ENCODE measurements around the gene SELENOF. TPM values are rescaled to one million over a fixed set of nuclear protein-coding genes. Genes with fewer than 3 reads are reported as not detected.

SELENOF gene
- total RNA-seq, 1 donor = 275 TPM

DNA sequence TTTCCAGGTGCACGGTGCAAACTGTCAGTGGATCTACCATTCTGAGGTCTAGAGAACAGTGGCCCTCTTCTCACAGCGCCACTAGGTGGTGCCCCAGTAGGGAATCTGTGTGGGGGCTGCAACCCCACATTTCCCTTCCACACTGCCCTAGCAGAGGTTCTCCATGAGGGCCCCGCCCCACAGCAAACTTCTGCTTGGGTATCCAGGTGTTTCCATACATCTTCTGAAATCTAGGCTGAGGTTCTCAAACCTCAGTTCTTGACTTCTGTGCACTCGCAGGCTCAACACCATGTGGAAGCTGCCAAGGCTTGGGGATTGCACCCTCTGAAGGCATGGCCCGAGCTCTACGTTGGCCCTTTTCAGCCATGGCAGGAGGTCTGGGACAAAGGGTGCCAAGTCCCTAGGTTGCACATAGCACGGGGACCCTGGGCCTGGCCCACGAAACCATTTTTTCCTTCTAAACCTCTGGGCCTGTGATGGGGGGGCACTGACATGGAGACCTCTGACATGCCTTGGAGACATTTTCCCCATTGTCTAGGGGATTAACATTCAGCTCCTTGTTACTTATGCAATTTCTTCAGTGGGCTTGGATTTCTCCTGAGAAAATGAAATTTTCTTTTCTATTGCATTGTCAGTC lies 10.5 kb upstream of the SELENOF start:
- H3K4me3 ChIP-seq (ENCODE audit: low read depth, low read length) = no peak overlapping the region
- no peak for TF ChIP-seq CTCF (IDR thresholded peaks at IDR 0.05; ENCODE audit: insufficient read depth, low read depth, low read length)
- no peak for DNase-seq (ENCODE audit: low read depth)

GRCh38 chr1:86922445-86922844 lies 8.5 kb upstream of the SELENOF start:
- no peak overlapping the region for H3K4me3 ChIP-seq (ENCODE audit: low read depth, low read length)
- DNase-seq (ENCODE audit: low read depth) = no peak
- no peak for TF ChIP-seq CTCF (IDR thresholded peaks at IDR 0.05; ENCODE audit: insufficient read depth, low read depth, low read length)

DNA sequence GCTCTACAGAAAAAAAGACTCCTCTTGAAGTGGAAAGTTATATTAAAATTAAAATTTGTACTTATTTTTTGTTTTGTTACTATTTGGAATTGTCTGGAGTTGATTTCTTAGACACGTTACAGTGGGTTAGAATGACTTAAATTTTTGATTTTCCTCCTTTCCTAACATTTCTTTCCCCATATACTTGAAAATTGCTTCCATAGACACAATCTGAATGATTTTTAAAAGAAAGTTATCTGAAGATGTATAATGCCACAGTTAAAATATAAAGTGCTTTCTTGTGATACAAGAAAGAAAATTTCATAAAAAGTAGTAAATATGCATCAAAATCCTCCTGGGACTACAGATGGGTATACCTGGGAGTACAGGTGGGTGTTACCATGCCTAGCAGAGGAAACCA lies 2.8 kb upstream of the SELENOF start:
- no peak for TF ChIP-seq CTCF (IDR thresholded peaks at IDR 0.05; ENCODE audit: insufficient read depth, low read depth, low read length)
- DNase-seq (ENCODE audit: low read depth) = no peak
- H3K4me3 ChIP-seq (ENCODE audit: low read depth, low read length) = no peak overlapping the region

DNA sequence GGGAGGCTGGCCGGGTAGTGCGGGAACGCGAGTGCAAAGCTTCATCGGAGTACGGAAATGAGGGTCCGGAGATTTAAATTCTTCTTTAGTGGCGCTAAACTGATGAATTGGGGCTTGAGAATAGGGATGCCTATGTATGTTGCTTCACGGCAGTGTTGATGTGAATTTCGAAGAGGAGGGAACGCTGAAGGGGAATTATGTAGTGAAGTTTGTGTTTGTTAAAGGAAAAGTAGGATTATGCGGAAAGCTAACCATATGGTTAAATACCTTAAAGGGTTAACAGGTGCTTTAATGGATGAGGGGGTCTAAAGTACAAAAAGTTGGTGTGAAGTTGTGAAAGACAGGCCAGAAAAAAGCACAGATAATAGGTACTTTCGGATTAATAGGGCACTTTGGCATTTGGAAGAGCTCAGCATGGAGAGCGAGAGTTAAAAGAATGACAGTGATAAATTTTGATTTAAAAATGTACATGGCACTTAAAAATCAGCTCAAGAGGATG lies 1.9 kb upstream of the SELENOF start:
- DNase-seq (ENCODE audit: low read depth) = peak; percentile 6
- no peak for TF ChIP-seq CTCF (IDR thresholded peaks at IDR 0.05; ENCODE audit: insufficient read depth, low read depth, low read length)
- H3K4me3 ChIP-seq (ENCODE audit: low read depth, low read length) = peak overlapping the region; percentile 92

DNA sequence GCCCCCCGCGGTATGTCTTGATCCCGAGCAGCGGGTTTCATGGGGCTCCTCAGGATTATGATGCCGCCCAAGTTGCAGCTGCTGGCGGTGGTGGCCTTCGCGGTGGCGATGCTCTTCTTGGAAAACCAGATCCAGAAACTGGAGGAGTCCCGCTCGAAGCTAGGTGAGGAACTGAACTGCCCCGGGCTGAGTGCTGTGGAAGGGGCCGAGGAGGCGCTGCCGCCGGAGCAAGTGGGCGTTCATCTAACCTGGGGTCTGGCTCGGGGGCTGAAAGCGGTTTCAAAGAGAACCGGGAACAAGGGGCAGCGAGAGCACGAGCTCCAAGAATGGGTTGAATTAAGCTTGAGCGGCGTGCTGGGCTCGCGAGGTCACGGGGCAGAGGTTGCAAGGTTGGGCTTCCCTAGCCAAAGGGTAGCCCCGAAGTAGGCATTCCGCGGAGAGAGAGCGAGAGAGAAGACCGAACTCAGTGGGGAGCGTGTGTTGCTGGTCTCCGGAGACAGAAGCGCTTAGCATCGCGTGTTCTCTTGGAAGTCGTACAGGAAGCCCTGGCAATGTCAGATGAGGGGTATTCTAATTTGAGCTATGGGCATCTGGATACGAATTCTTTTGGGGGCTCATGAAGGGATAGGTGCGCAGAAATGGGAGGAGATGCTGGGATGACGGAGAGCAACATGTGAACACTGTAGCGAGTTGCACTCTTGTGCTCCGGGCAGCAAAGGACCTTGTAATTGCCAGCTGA lies 1.2 kb upstream of the SELENOF start:
- peak; percentile 57 for DNase-seq (ENCODE audit: low read depth)
- no peak for TF ChIP-seq CTCF (IDR thresholded peaks at IDR 0.05; ENCODE audit: insufficient read depth, low read depth, low read length)
- peak overlapping the region; percentile 92 for H3K4me3 ChIP-seq (ENCODE audit: low read depth, low read length)

DNA sequence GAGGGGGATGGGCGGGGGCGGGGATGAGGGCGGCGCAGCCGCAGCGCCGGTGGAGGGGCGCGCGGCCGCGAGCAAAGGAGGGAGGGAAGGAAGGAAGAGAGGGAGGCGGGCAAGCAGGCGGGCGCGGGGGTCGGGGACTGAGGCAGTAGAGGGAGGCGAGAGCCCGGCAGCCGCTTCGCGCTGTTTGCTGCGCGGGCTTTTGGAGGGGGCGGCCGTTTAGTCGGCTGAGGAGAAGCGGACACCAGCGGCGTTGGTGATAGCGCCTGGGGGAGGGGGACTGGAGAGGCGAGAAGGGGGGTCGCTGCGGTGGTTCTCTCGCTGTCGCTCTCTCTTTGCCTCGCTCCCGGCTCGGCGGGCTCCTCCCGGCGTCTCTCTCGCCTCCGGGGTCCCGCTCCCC lies 673 bp upstream of the SELENOF start, which contains the start of gene HS2ST1:
Gene HS2ST1, plus strand, starts transcription at position 35 of the 397 bp plus-strand sequence.
- H3K4me3 ChIP-seq (ENCODE audit: low read depth, low read length) = peak within 1 kb of the TSS; percentile 98
- DNase-seq (ENCODE audit: low read depth) = no peak
- no peak for TF ChIP-seq CTCF (IDR thresholded peaks at IDR 0.05; ENCODE audit: insufficient read depth, low read depth, low read length)
